Mucosa of descending colon (tissue), 3 donors: Measurements from ENCODE around the gene TMEM182. TPM values are rescaled to one million over a fixed set of nuclear protein-coding genes. Genes with fewer than 3 reads are reported as not detected.

Experiments
- ATAC-seq: fragments of 200-7000 bp; cut with Tn5 transposase; one replicate; pipeline ENCODE4 v1.9.1; 2020; ENCODE audit warnings: mild to moderate bottlenecking, moderate library complexity
- DNase-seq, 3 donors: peaks; one replicate each; pipeline ENCODE4 v3.0.0-alpha.2; 2020
- H3K36me3 ChIP-seq: fragments of 200-600 bp; one replicate; pipeline ENCODE4 v1.8.0; 2021; ENCODE audit warnings: low read depth, mild to moderate bottlenecking
- H3K4me1 ChIP-seq: fragments of 200-600 bp; one replicate; pipeline ENCODE4 v1.8.0; 2021; ENCODE audit warnings: low read depth, mild to moderate bottlenecking
- H3K4me3 ChIP-seq: fragments of 200-600 bp; one replicate; pipeline ENCODE4 v1.8.0; 2021; ENCODE audit warnings: mild to moderate bottlenecking
- H3K9me3 ChIP-seq: fragments of 200-600 bp; one replicate; pipeline ENCODE4 v1.8.0; 2021; ENCODE audit warnings: mild to moderate bottlenecking
- intact Hi-C, 2 donors: fragments of 100-400 bp; cut with DNase I in 1 of 2; cut with micrococcal nuclease in 1 of 2; formaldehyde crosslinking; loops; one replicate each; pipeline versions ENCODE4 v1.11.0 to v1.11.1; 2022; cut with DNase I, micrococcal nuclease
- total RNA-seq, 3 donors: library from RNA; stranded (reverse); fragmentation: NEBNext Ultra II Directional in 2 of 3; extraction: Animal tissue kit (Norgen Biotek cat#: 25700) in 2 of 3; gene quantifications; one replicate each; pipeline versions ENCODE4 v1.2.1 to v1.2.4, GENCODE V29; 2021 to 2023
- TF ChIP-seq, protein P1 (sequence below): fragments of 200-600 bp; IDR thresholded peaks from one replicate; pipeline ENCODE4 v1.8.0; 2022; ENCODE audit warnings: antibody characterized with exemption, mild to moderate bottlenecking
- donor health status: DM: no; HTN: no; CAD: no; lungs with moderate emphysema.
- donor health status: DM: no; HTN: no; CAD: no.
- donor health status: DM: no; HTN: yes; CAD: no.

The TMEM182 gene
- total RNA-seq, 3 donors from 2014 or later, result 3.2 to 4.4 (median 3.4) TPM

DNA sequence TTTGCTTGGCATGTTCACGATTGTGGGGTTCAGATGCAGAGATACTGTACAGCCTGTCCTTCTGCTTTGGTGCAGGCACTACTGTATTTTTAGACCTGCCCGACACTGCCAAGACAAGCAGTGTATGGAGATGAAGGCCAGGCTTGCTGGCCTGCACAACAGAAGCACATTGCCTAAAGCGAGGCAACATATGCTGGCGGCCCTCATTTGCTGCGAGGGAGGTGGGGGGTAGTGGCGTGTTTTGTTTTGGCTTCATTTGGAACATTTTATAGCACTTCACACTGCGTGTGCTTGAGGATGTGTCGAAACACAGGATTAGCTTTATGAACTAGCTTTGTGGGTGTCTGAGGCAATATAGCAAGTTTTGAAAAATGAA lies 27.0 kb downstream of the TMEM182 start:
- ATAC-seq (no peak), DNase-seq (no peak)
- no peaks in the 10 kb centered on the region for H3K4me1 ChIP-seq
- H3K4me3 ChIP-seq, result no peak overlapping the region
- TF ChIP-seq, protein P1, sequence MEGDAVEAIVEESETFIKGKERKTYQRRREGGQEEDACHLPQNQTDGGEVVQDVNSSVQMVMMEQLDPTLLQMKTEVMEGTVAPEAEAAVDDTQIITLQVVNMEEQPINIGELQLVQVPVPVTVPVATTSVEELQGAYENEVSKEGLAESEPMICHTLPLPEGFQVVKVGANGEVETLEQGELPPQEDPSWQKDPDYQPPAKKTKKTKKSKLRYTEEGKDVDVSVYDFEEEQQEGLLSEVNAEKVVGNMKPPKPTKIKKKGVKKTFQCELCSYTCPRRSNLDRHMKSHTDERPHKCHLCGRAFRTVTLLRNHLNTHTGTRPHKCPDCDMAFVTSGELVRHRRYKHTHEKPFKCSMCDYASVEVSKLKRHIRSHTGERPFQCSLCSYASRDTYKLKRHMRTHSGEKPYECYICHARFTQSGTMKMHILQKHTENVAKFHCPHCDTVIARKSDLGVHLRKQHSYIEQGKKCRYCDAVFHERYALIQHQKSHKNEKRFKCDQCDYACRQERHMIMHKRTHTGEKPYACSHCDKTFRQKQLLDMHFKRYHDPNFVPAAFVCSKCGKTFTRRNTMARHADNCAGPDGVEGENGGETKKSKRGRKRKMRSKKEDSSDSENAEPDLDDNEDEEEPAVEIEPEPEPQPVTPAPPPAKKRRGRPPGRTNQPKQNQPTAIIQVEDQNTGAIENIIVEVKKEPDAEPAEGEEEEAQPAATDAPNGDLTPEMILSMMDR, result no peak
- H3K36me3 ChIP-seq, result no peaks in the 10 kb centered on the region
- H3K9me3 ChIP-seq, result no peaks in the 10 kb centered on the region
- intact Hi-C loops, result no loop called here

GRCh38 chr2:102789349-102790090 lies 27.7 kb downstream of the TMEM182 start:
- Histone ChIP-seq H3K4me1 (no peaks in the 10 kb centered on the region), H3K9me3 (no peaks in the 10 kb centered on the region), H3K4me3 (no peak overlapping the region), H3K36me3 (no peaks in the 10 kb centered on the region)
- intact Hi-C loops, result no loop called here
- DNase-seq (no peak), ATAC-seq (no peak)
- TF ChIP-seq, protein P1, result no peak

DNA sequence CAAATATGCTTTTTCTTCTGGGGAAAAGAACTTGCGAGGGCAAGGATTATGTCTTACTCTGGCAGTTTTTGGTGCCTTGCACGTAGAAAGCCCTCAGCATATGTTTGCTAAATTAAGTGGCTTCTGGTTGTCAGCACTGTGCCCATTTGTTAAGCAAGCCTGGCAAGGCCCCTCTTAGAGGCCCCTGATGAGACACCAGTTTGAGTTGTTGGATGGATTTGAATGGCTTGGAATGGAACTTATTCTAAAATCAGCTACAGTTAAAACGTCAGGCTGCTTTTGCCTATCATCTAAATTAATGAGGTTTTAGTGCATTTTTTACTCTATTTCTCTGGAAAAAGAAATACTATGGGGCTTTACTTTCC lies 28.2 kb downstream of the TMEM182 start:
- Histone ChIP-seq H3K36me3 (no peaks in the 10 kb centered on the region), H3K4me1 (no peaks in the 10 kb centered on the region), H3K9me3 (no peaks in the 10 kb centered on the region), H3K4me3 (no peak overlapping the region)
- no peak for ATAC-seq
- DNase-seq, result no peak
- intact Hi-C loops, result no loop called here
- TF ChIP-seq, protein P1, result no peak

DNA sequence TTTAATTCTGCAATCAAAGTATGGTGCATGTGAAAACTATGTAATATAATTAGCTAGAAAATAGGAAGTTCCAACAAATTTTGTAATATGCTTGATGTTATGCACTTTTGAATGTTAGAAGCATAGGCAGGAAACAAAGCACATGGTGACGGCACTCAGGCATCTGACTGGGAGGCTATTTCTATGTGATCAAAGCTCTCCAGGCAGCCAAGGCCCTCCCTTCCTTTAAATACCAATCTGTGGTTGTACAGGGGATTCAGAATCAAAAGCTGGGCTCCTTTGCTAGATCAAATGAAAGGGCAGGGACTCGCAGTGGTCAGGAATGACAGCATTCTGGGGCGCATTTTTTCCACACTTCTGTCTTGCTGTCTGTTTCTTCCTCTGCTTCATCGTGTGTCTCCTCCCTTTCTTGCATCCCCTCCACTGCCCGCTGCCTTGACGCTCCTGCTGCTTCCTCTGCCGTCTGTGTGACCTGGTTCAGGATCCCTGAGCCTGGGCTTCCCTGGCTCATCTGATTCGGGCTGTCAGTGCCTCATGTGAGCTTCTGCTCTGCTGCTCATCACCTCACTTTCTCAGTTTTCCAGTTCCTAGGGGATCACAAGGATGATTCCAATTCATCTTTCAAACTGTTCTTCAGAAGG lies 30.9 kb downstream of the TMEM182 start:
- H3K9me3 ChIP-seq, result no peaks in the 10 kb centered on the region
- H3K4me3 ChIP-seq, result no peak overlapping the region
- no peaks in the 10 kb centered on the region for H3K4me1 ChIP-seq
- DNase-seq (no peak), ATAC-seq (no peak)
- no peaks in the 10 kb centered on the region for H3K36me3 ChIP-seq
- intact Hi-C loops, result no loop called here
- TF ChIP-seq, protein P1, result no peak

- peaks cover 15% of the 10 kb centered on the region for H3K9me3 ChIP-seq
- no peaks in the 10 kb centered on the region for H3K4me1 ChIP-seq
- H3K4me3 ChIP-seq, result no peak overlapping the region
- intact Hi-C loops, result no loop called here
- DNase-seq (no peak), ATAC-seq (no peak)
- TF ChIP-seq, protein P1, result no peak
- H3K36me3 ChIP-seq, result no peaks in the 10 kb centered on the region
Observed at GRCh38 chr2:102795641-102796040, 33.8 kb downstream of the TMEM182 start.
